CD4-positive, alpha-beta T cell treated with Interferon alpha-2 for 1 hour (primary cell): ENCODE measurements around the gene SV2B.

Experiments used
- DNase-seq, 2 donors: peaks; one replicate each; pipeline ENCODE4 v3.0.0-alpha.2; 2020 to 2022

Gene SV2B

DNA sequence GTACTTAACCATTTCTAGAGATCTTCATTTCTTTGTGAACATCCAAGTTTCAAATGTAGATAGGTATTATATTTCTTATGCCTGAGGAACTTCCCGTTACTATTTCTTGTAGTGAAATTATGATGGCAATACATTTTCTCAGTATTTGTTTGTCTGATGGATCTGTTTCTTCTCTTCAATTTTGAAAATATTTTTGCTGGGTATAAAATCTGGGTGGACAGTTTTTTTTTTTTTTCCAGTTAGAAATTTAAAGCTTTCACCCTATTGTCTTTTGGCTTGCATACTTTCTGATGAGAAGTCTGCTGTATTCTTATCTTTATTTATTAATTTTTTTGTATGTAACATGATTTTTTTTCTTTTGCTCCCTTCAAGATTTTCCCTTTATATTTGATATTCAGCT is 175.8 kb downstream of the SV2B start:
- no peak for DNase-seq

DNA sequence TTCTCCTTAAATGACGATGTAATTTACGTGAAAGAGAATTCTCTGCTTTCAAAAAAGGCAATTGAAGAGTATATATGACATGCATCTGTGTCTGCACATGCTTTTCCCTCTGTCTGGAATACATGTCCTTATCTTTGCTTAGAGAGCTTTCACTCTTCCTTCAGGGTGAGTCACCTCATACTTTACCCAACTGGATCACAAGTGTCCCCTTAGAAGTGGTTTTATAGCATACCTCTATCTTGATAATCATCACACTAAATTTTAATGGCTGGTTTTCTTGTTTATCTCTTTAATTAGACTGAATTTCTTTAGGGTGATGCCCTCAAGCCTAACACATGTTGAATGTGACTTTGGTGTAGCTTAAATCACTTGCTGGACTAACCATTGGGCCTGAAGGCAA is 178.9 kb downstream of the SV2B start:
- DNase-seq: no peak

DNA sequence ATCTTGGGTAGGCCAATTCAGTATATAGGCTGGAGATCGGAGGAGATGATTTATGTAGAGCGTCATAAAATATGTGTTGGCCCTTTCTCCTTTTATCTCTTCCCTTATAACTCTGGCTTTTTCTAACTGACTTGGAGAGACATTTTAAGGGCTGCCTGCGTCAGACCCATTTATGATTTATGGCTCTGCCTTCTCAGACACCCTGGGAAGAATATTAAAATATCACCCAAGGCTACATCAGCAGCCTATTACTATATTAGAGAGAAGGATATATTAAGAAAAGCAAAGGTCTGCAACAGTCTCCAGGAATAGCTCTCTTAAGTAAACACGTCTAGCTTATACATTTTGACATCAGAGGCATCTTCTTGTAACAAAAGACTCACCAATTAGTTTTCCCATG is 179.4 kb downstream of the SV2B start:
- no peak for DNase-seq

DNA sequence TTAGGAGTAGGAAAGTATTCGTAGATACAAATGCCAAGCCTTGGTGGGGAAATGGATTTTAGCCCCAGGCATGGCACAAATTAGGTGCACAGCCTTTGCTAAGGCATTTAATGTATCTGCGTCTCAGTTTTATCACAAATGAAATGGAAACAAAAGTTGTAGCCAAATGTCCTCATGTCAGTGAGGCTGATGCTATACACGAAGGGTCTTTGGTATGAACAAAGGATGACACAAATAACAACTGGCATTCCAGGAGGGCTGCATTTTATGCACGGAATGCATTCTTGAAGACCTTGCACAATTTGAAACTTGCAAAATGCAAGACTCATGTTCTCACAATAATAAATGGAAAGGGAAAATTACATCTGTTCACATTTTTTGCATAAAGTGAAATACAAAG is 181.9 kb downstream of the SV2B start:
- DNase-seq: no peak

DNA sequence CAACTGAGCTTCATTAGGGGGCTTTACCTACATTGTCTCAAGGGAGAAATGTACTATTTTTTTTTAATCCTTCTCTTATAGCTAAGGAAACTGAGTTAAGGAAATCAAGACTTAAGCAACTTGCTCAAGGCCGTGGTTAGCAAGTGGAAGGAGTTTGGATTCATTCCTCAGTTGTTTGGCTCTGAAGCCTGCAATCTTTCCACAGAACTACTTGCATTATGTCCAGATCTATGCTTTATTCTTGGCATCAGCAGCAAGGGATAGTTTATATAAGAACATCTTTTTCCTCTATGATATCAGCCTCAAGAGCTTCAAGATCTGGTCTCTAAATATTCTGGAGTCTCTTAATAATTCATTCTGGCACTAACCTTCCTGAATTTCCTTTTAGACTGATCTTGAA is 182.4 kb downstream of the SV2B start:
- DNase-seq: no peak

GRCh38 chr15:91283155-91283554 is 183.1 kb downstream of the SV2B start:
- DNase-seq: no peak

GRCh38 chr15:91284758-91285466 is 184.9 kb downstream of the SV2B start:
- no peak for DNase-seq

GRCh38 chr15:91289324-91289723 is 189.3 kb downstream of the SV2B start:
- no peak for DNase-seq

DNA sequence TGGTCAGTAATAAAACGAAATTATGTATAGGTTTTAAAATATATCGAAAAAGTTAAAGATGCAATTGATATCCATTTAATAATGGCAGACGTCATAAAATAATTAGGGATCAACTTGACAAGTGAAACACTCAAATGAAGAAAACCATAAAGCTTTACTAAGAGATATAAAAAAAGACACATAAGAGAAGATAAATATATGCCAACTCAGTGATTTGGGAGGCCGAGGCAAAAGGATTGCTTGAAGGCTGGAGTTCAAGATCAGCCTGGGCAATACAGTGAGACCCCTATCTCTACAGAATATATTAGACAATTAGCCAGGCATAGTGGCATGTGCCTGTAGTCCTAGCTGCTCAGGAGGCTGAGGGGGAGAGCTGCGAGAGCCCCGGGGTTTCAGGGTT is 190.5 kb downstream of the SV2B start:
- no peak for DNase-seq

DNA sequence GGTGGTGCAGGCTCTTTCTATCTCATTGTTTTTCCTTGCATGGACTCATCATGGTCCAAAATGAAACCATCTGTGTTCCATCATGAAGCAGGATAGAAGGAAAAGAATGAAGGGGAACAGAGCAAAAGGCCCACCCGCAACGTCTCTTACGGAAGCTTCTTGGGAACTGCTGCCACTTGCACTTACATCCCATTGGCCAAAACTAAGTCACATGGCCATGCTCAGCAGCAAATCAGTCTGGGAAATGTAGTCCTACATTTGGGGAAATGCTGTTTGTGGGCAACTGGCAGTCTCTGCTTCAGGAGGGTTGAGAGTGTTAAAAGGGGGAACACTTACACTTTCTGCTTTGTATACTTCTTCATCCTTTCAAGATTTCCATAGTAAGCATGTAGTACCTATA is 191.6 kb downstream of the SV2B start:
- DNase-seq: peak; percentile 29 to 42

DNA sequence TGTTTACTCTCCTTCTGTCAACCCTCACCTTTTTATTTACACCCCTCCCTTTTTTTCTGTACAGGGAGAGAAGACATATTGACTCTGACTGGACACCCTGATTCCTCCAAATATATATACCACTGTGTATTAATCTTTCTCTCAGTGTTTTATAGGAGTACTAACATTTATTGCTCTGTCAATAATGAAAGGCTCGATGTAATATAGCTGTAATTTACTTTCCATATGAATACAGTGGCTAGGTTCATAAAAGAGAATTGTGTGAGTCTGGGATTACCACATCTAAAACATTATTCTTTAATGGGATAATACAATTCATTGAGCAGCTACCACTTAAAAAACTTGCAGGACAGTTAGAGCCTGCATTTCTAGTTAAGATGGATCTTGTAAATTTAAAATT is 194.3 kb downstream of the SV2B start:
- no peak for DNase-seq

GRCh38 chr15:91294795-91295194 is 194.7 kb downstream of the SV2B start:
- no peak for DNase-seq

- no peak for DNase-seq
These were observed 198.0 kb downstream of the SV2B start for GRCh38 chr15:91298101-91298500.

DNA sequence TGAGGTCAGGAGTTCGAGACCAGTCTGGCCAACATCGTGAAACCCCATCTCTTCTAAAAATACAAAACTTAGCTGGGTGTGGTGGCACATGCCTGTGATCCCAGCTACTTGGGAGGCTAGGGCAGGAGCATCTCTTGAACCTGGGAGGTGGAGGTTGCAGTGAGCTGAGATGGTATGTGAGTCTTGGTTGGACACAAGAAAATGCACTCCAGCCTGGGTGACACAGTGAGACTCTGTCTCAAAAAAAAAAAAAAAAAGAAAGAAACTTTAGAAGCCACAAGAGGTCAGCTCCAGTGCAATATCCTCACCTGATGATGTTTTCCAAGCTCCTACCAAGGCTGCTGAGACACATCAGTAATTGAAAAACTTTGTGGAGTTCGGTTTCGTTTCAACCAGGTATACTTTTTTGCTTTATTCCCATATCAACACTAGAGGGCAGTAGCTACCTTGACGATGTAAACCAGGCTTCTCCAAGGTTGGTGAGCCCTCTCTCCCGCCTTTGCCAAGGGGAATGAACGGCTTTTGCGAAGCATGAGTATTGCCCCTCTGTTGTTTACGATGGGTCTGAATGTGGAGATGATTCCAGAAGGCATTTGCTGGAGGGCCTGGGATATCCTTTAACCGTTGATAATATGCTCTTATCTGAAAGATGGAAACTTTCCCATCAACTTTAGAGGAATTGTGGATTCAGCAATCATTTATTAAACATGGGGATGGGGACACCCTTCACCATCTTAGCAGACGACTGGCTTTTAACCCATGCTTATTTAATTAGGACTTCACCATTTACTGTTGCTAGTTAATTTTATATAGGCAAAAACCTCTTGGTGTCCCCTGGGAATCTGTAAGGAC is 202.8 kb downstream of the SV2B start:
- peak; percentile 26 to 80 for DNase-seq

GRCh38 chr15:91304210-91304609 is 204.2 kb downstream of the SV2B start:
- DNase-seq: no peak

DNA sequence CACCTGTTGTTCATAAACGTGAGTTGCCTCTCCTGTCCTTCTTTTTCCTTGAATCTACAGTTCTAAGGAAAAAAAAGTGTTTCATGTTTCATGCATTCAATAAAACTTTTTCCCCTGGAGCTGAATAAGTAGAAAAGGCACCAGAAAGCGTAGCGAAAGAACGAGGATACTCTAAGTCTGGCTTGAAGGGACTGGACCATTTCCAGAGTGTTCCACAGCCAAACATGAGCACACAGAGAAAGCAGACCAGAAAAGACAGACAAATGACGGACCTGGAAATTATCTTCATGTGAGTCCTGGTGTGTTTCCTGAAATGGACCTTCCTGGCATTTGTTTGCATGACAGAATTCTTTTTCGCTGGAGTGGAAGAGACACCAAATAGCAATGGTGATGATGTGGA is 204.7 kb downstream of the SV2B start:
- DNase-seq: no peak

DNA sequence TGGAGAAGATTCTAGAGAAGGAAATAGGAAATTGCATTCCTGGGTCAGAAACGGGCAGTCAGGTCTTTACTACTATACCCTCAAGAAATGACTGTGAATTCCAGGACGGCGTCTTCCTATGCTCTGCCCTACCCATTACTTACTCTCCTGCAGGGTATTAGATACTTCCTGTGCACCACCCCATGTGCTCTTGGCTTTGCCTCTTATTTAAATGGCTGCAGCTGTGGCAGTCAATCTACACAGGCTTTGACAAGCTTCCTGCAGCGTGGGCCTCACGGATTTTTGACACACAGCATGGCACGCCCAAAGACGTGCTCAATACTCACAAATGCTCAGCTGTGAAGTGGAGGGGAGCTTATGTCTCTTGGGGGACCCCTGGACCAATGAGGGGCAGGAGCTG is 206.1 kb downstream of the SV2B start:
- DNase-seq: no peak

GRCh38 chr15:91307601-91308000 is 207.5 kb downstream of the SV2B start:
- DNase-seq: no peak

DNA sequence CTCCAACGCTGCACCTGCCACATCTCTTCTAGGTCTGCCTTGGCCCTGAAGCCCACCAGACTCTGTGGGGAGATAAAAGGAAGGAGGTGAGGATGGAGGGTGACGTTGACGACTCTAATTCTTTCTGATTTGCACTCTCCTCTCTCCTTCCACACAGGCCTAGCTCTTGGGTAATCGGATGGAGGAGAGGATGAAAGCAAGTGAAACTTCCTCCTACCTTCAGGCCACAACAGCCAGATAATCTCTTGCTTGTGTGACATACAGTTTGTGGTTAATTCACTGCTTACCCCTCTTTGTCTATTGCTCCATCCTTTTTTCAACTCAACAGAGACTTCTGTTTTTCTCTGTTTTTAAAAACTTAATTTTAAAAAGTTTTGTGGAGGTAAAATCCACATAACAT is 208.1 kb downstream of the SV2B start:
- peak in 1 of 2 donors; percentile 32 for DNase-seq

- DNase-seq: no peak
These were observed 208.8 kb downstream of the SV2B start for GRCh38 chr15:91308855-91309254.

GRCh38 chr15:91311986-91312385 is 211.9 kb downstream of the SV2B start:
- DNase-seq: peak in 1 of 2 donors; percentile 57

DNA sequence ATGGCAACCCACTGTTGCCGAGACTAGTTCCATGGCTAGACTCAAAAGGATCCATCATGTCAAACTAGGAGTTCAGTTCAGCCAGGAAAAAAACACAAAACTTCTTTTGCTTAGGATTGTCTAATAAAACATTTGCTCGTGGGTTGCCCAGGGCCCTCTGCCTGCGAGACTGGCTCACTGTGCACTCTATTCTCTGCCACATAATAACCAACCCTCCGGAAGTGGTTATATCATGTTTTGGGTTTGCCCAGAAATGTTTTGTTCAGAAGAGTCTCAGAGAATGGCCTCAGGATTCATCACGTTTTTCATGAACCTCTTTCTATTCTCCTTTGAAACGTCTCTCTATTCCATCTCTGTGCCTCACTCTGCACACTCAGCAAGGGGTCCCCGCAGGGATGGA is 216.1 kb downstream of the SV2B start:
- peak in 1 of 2 donors; percentile 59 for DNase-seq

- no peak for DNase-seq
These were observed 218.5 kb downstream of the SV2B start for GRCh38 chr15:91318516-91318915.

DNA sequence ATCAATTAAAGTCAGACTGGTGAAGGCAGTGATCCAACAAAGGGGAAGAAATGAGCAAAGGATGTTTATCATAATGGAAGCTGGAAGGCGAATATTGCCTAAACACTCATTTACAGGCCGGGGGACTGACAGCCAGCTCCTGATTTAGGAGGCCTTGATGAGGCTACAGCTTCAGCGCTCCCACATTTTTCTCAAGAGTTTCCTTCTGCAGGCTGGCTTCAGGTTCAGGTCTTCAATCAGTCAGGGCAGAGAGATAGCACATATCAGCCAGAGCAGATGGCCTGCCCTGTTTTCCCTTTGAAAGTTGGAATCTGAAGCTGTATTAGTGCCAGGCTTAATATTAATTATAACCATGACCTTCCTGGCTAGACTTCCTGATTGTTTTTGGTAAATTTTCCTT is 218.9 kb downstream of the SV2B start:
- DNase-seq: no peak
